HS-5 (cell line): ENCODE measurements around the gene DMP1.
"Not testable (repeated sequence)": the region's sequence is repeated elsewhere in the genome, so short reads cannot be mapped to it uniquely, and the experiment has no call there.

Experiments used
- DNase-seq: peaks from one replicate; pipeline ENCODE4 v3.0.0-alpha.2; 2012; ENCODE audit warnings: low read depth

The DMP1 gene

GRCh38 chr4:87680271-87680670, 30.2 kb downstream of the DMP1 start:
- no peak for DNase-seq

GRCh38 chr4:87688316-87688715, 38.2 kb downstream of the DMP1 start:
- no peak for DNase-seq

GRCh38 chr4:87690947-87691346, 40.9 kb downstream of the DMP1 start:
- DNase-seq: not testable (repeated sequence)

DNA sequence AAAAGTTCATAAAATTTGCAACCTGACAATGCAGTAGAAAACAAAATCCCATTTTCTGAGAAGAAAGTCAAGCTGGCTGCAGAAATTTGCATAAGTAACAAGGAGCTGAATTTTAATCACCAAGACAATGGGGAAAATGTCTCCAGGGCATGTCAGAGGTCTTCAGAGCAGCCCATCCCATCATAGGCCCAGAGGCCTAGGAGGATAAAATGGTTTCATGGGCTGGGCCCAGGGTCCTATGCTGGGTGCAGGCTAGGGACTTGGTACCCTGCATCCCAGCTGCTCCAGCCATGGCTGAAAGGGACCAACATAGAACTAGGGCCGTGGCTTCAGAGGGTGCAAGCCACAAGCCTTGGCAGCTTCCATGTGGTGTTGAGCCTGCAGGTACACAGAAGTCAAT, 42.0 kb downstream of the DMP1 start:
- DNase-seq: not testable (repeated sequence)

DNA sequence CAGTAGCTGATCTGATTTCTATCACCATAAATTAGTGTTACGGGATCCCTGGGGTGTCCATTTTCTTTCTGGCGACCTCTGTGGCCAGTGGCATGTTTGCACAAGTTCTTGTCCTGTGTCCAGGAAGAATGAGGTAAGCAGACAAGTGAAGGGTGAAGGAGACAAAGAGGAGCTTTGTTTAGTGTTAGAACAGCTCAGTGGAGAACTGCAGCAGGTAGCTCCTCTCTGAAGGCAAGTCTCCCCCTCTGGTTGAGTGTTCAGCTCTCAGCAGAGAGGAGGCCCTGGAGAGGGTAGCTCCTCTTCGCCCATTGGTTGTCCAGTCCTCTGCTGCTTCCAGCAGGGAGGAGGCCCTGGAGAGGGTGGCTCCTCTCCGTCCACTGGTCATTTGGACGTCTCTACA, 47.2 kb downstream of the DMP1 start:
- no peak for DNase-seq

- no peak for DNase-seq
Observed at GRCh38 chr4:87697945-87698344, 47.9 kb downstream of the DMP1 start.

DNA sequence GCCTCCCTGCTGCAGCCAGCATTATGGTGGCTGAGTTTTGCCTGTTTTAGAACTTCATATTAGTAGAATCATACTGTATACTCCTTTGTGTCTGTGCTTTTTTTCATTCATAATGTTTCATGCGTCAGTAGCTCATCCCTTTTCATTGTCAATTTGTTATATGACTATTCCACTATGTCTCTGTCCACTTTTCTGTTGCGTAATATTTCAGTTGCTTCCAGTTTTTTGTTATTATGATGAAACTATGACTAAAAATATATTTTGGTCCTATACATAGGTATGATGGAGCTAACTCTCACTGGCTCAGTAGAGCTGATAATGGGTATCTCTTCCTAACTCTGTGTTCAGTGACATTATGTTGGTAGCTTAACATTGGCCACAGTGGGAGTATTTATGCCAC, 48.3 kb downstream of the DMP1 start:
- no peak for DNase-seq

GRCh38 chr4:87704001-87704400, 53.9 kb downstream of the DMP1 start:
- no peak for DNase-seq

GRCh38 chr4:87707279-87707918, 57.3 kb downstream of the DMP1 start:
- no peak for DNase-seq
